Fibroblast of gingiva (primary cell): Measurements from ENCODE around the gene SMAGP.
"Not testable (repeated sequence)": the region's sequence is repeated elsewhere in the genome, so short reads cannot be mapped to it uniquely, and the experiment has no call there.

Experiments used
- DNase-seq: peaks from one replicate; pipeline ENCODE4 v3.0.0-alpha.2; 2011; ENCODE audit warnings: low read depth

SMAGP gene

GRCh38 chr12:51270067-51270950 lies at the start of gene SMAGP:
SMAGP (minus strand) TSS chr12:51270415; CDS start chr12:51269278, 1,137 bp downstream.
- DNase-seq: peak; percentile 35

- DNase-seq: no peak
Measured at GRCh38 chr12:51318846-51319599, 48.8 kb upstream of the SMAGP start.

GRCh38 chr12:51318057-51318806 lies 48.0 kb upstream of the SMAGP start:
- not testable (repeated sequence) for DNase-seq

GRCh38 chr12:51311389-51311788 lies 41.2 kb upstream of the SMAGP start:
- no peak for DNase-seq

- DNase-seq: peak; percentile 69
Measured at GRCh38 chr12:51307655-51308593, 37.7 kb upstream of the SMAGP start.

GRCh38 chr12:51306507-51306906 lies 36.3 kb upstream of the SMAGP start:
- DNase-seq: no peak

GRCh38 chr12:51300768-51301167 lies 30.6 kb upstream of the SMAGP start:
- not testable (repeated sequence) for DNase-seq

- DNase-seq: no peak
Measured at GRCh38 chr12:51295651-51296050, 25.4 kb upstream of the SMAGP start.

GRCh38 chr12:51294097-51294496 lies 23.9 kb upstream of the SMAGP start:
- DNase-seq: not testable (repeated sequence)

GRCh38 chr12:51293696-51294095 lies 23.5 kb upstream of the SMAGP start:
- DNase-seq: no peak

GRCh38 chr12:51291603-51292513 lies 21.6 kb upstream of the SMAGP start:
- DNase-seq: not testable (repeated sequence)

- DNase-seq: no peak
Measured at GRCh38 chr12:51285843-51286242, 15.6 kb upstream of the SMAGP start.

GRCh38 chr12:51281202-51281924 lies 11.1 kb upstream of the SMAGP start:
- peak; percentile 52 for DNase-seq

- DNase-seq: no peak
Measured at GRCh38 chr12:51275088-51275487, 4.9 kb upstream of the SMAGP start.

GRCh38 chr12:51272810-51273209 lies 2.6 kb upstream of the SMAGP start:
- DNase-seq: not testable (repeated sequence)

GRCh38 chr12:51270951-51271518 lies 820 bp upstream of the SMAGP start:
- DNase-seq: peak; percentile 72

GRCh38 chr12:51269174-51270066 lies 795 bp downstream of the SMAGP start:
- DNase-seq: peak; percentile 11

GRCh38 chr12:51265024-51265423 lies 5.2 kb downstream of the SMAGP start:
- no peak for DNase-seq
